ENCODE measurements around the gene PCDH7. TPM values are rescaled to one million over a fixed set of nuclear protein-coding genes. Genes with fewer than 3 reads are reported as not detected.
A peak's percentile ranks its signal among the peaks of the same experiment; 100 is the strongest.

PCDH7 gene
- total and polyA plus RNA-seq, 2 of the 4 experiments (the other 2 are of a cell fraction), result 26.5 to 44.1 TPM

DNA sequence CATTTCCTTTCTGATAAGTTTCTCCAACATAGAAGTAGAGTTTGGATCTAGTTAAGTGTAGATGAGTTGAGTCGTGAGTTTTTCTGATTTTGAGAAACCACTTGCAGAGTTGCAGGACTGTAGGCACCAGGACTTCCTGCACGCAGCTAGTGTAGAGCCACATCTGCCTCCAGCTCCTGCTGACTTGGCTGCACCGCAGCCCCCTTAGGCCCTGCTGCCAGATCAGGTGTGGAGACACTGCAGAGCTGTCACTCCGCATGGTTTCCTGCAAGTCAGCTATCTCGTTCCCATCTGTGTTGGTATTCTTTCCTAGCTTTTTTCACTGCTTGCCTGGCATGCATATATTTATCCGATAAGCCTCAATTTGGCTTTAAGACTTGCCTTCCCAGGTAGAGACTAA is 48.9 kb downstream of the PCDH7 start:
- intact Hi-C loops (cut with micrococcal nuclease) (no loop called here), in situ Hi-C loops (cut with MboI; ENCODE audit: low sequenced_read_pairs) (no loop called here), dilution Hi-C loops (cut with HindIII; ENCODE audit: low sequenced_read_pairs, unreplicated experiment) (no loop called here)
- no peak overlapping the region for H3K4ac ChIP-seq (ENCODE audit: low read depth, low read length)
- ATAC-seq (ENCODE audit: low read depth) (no peak), DNase-seq (no peak)
- H3K14ac ChIP-seq (replicated peaks; ENCODE audit: low read depth, low read length), result no peak overlapping the region
- no peak overlapping the region for H2BK5ac ChIP-seq (ENCODE audit: low read depth, low read length, poor library complexity, severe bottlenecking)
- H3K4me3 ChIP-seq (ENCODE audit: insufficient read depth, low read depth, low read length), result no peak overlapping the region
- H2AFZ ChIP-seq (replicated peaks; ENCODE audit: low read length, poor library complexity), result no peak overlapping the region
- H2BK20ac ChIP-seq (ENCODE audit: low read depth, low read length), result 0 out of 2 replicates have a peak overlapping the region, but pooled peaks have one; percentile 28
- H3K36me3 ChIP-seq (ENCODE audit: control insufficient read depth, insufficient read depth, low read length), result no peaks in the 10 kb centered on the region
- ChIA-PET CTCF (no interaction called here), POLR2A (ENCODE audit: unreplicated experiment) (no interaction called here)
- H3K56ac ChIP-seq (ENCODE audit: extremely low read depth, insufficient read depth, low read length), result no peak overlapping the region
- no peak overlapping the region for H4K5ac ChIP-seq (ENCODE audit: low read depth, low read length)
- H3K9me3 ChIP-seq (ENCODE audit: control insufficient read depth, insufficient read depth, low read length), result no peaks in the 10 kb centered on the region
- no peaks in the 10 kb centered on the region for H3K27me3 ChIP-seq (ENCODE audit: control insufficient read depth, insufficient read depth, low read length)
- H2BK120ac ChIP-seq (ENCODE audit: low read depth, low read length), result no peak overlapping the region
- peaks cover 5% of the 10 kb centered on the region for H3K4me1 ChIP-seq (ENCODE audit: control insufficient read depth, insufficient read depth, low read length)
- no peak overlapping the region for H3K9ac ChIP-seq (ENCODE audit: low read depth, low read length)
- no peaks in the 10 kb centered on the region for H4K20me1 ChIP-seq (ENCODE audit: insufficient read depth, low read length)
- no TSS peak for BruUV-seq (replicated peaks)
- H3K4me2 ChIP-seq (ENCODE audit: low read depth, low read length), result no peak overlapping the region
- peaks cover 0 to 4% of the 10 kb centered on the region in 2 experiments; a peak in 1 of 4 replicates for H3K79me1 ChIP-seq (ENCODE audit: low read depth in 1 of 2, low read length in 2 of 2)
- H4K91ac ChIP-seq (ENCODE audit: insufficient read depth, low read depth, low read length), result no peak overlapping the region
- H2BK15ac ChIP-seq (ENCODE audit: low read depth, low read length), result no peak overlapping the region
- no peak overlapping the region for H3K23ac ChIP-seq (ENCODE audit: low read depth, low read length)
- WGBS, 2 experiments (ENCODE audit: extremely low coverage in 2 of 2, insufficient read length in 1 of 2), result 100% methylated on average over 2 of the region's 6 CpGs; no CpG with 5 or more reads in 1 of the 2 experiments
- no peak overlapping the region for H3K18ac ChIP-seq (ENCODE audit: low read depth, low read length)
- no peak overlapping the region for H2AK9ac ChIP-seq (replicated peaks; ENCODE audit: low read depth, low read length, poor library complexity)
- TF ChIP-seq, protein P1, sequence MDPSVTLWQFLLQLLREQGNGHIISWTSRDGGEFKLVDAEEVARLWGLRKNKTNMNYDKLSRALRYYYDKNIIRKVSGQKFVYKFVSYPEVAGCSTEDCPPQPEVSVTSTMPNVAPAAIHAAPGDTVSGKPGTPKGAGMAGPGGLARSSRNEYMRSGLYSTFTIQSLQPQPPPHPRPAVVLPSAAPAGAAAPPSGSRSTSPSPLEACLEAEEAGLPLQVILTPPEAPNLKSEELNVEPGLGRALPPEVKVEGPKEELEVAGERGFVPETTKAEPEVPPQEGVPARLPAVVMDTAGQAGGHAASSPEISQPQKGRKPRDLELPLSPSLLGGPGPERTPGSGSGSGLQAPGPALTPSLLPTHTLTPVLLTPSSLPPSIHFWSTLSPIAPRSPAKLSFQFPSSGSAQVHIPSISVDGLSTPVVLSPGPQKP (IDR thresholded peaks at IDR 0.05; ENCODE audit: borderline replicate concordance, low read depth, low read length), result no peak
- TF ChIP-seq CEBPB (IDR thresholded peaks at IDR 0.05; ENCODE audit: low read depth, low read length), result no peak
- TF ChIP-seq POLR2A (IDR thresholded peaks at IDR 0.05; ENCODE audit: low read depth, low read length), result no peak
- TF ChIP-seq FOS (IDR thresholded peaks at IDR 0.05; ENCODE audit: low read depth, low read length), result no peak
- TF ChIP-seq NFE2L2 (IDR thresholded peaks at IDR 0.05; ENCODE audit: low read depth, low read length), result no peak
- no peak for TF ChIP-seq RCOR1 (IDR thresholded peaks at IDR 0.05; ENCODE audit: insufficient replicate concordance, low read length)
- no peak for TF ChIP-seq MAFK (IDR thresholded peaks at IDR 0.05; ENCODE audit: low read depth, low read length)
- no peak for TF ChIP-seq RFX5 (IDR thresholded peaks at IDR 0.05; ENCODE audit: low read depth, low read length)
- TF ChIP-seq, protein P2, sequence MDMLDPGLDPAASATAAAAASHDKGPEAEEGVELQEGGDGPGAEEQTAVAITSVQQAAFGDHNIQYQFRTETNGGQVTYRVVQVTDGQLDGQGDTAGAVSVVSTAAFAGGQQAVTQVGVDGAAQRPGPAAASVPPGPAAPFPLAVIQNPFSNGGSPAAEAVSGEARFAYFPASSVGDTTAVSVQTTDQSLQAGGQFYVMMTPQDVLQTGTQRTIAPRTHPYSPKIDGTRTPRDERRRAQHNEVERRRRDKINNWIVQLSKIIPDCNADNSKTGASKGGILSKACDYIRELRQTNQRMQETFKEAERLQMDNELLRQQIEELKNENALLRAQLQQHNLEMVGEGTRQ (IDR thresholded peaks at IDR 0.05; ENCODE audit: low read depth, low read length), result no peak
- no peak for TF ChIP-seq MXI1 (IDR thresholded peaks at IDR 0.05; ENCODE audit: borderline replicate concordance, low read depth, low read length)
- TF ChIP-seq BHLHE40 (IDR thresholded peaks at IDR 0.05; ENCODE audit: low read depth, low read length), result no peak
- no peak for TF ChIP-seq CHD1 (IDR thresholded peaks at IDR 0.05; ENCODE audit: low read depth, low read length)
- no peak for TF ChIP-seq MAZ (IDR thresholded peaks at IDR 0.05; ENCODE audit: borderline replicate concordance, low read depth, low read length)
- TF ChIP-seq SMC3 (IDR thresholded peaks at IDR 0.05; ENCODE audit: low read depth, low read length), result no peak
- no peak for TF ChIP-seq RAD21 (IDR thresholded peaks at IDR 0.05; ENCODE audit: low read length)
- no peak overlapping the region for H4K8ac ChIP-seq (ENCODE audit: low read depth in 2 of 2, low read length in 2 of 2)
- H3K27ac ChIP-seq (ENCODE audit: insufficient read depth, low read length), result no peak overlapping the region
- H2AK5ac ChIP-seq (ENCODE audit: low read depth, low read length), result no peak overlapping the region
- no peaks in the 10 kb centered on the region for H3K9me1 ChIP-seq (ENCODE audit: insufficient read depth, low read length)

Data from IMR-90 (cell line).